ENCODE measurements around the gene S100B. TPM values are rescaled to one million over a fixed set of nuclear protein-coding genes. Genes with fewer than 3 reads are reported as not detected.
A peak's percentile ranks its signal among the peaks of the same experiment; 100 is the strongest.

S100B gene
- total and polyA plus RNA-seq, 2 of the 13 experiments (the other 11 are each of a cell fraction or from before 2014, with no cell fraction given), result not detected

DNA sequence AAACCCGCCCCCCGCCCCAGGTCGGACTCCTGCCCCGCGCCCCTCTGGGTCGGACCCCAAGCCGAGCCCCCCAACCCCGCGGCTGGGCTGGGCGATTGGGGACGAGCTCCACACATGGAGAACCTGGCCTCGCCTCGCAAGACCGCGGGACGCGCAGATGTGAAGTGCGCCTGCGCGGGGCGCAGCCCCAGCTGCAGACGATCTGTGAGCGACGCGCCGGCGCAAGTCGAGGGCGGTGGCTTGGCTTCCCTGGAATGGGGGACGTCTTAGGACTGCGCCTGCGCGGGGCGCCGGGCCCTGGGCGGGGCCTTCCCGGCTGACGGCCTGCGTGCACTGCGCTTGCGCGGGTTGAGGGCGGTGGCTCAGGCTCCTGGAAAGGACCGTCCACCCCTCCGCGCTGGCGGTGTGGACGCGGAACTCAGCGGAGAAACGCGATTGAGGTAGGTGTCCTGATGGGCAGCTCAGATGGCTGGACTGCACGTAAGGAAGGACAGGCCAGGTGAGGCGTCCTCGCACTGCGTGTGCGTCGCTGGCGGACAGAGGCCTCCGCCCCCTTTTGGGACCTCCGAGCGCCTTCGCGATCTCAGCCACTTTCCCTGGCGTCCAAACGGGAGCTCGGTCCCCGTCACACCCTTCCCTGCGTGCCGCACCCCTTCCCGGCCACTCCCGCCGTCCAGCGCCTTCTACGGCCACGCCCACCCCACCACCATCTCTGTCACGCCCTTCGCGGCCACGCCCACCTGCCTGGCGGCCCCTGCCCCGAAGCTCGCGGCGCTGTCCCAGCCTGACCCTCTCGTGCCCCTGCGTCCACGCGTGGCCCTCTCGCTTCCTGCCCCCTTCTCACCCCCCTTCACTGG lies 30.7 kb upstream of the S100B start, which contains the start of gene PRMT2 (continued):
- TF ChIP-seq KLF13 (CRISPR knock-in tag; IDR thresholded peaks at IDR 0.05) (peak; percentile 95; the same call in 1 of the 2 replicates), FOXK1 (CRISPR knock-in tag; IDR thresholded peaks at IDR 0.05; ENCODE audit: borderline replicate concordance, low read depth) (peak; percentile 9; the same call in 1 of the 2 replicates), IRF2 (CRISPR knock-in tag; IDR thresholded peaks at IDR 0.05) (peak; percentile 69; the same call in 1 of the 2 replicates), ZNF747 (CRISPR knock-in tag; IDR thresholded peaks at IDR 0.05; ENCODE audit: borderline replicate concordance) (peak; percentile 39; the same call in 1 of the 2 replicates), ZFX (CRISPR knock-in tag; IDR thresholded peaks at IDR 0.05; ENCODE audit: low read depth) (peak; percentile 90), NR3C1 (CRISPR knock-in tag; IDR thresholded peaks at IDR 0.05) (no peak), ZNF335 (CRISPR knock-in tag; IDR thresholded peaks at IDR 0.05) (0 out of 2 replicates have a peak, but pooled peaks have one; percentile 45), STAT5B (CRISPR knock-in tag; IDR thresholded peaks at IDR 0.05) (no peak), FLYWCH1 (CRISPR knock-in tag; IDR thresholded peaks at IDR 0.05) (no peak), POLR2A (IDR thresholded peaks at IDR 0.05; ENCODE audit: insufficient read depth in 1 of 2, low read depth in 2 of 2, low read length in 2 of 2) (peak; percentile 88 to 96), CCAR2 (optimal IDR thresholded peaks at IDR 0.05; ENCODE audit: low read depth, low read length) (no peak), SNAPC2 (CRISPR knock-in tag; IDR thresholded peaks at IDR 0.05) (peak; percentile 77), MTA1 (CRISPR knock-in tag; IDR thresholded peaks at IDR 0.05; ENCODE audit: borderline replicate concordance) (peak; percentile 94; the same call in 1 of the 2 replicates), EZH2 (conservative IDR thresholded peaks at IDR 0.05; ENCODE audit: low read depth, low read length) (no peak), CHCHD3 (CRISPR knock-in tag; IDR thresholded peaks at IDR 0.05) (no peak), XRCC5 (optimal IDR thresholded peaks at IDR 0.05; ENCODE audit: low read length) (peak; percentile 34), RAD51 (IDR thresholded peaks at IDR 0.05; ENCODE audit: borderline replicate concordance) (no peak), TBP (CRISPR knock-in tag; IDR thresholded peaks at IDR 0.05) (no peak)
- TF ChIP-seq, protein P1, sequence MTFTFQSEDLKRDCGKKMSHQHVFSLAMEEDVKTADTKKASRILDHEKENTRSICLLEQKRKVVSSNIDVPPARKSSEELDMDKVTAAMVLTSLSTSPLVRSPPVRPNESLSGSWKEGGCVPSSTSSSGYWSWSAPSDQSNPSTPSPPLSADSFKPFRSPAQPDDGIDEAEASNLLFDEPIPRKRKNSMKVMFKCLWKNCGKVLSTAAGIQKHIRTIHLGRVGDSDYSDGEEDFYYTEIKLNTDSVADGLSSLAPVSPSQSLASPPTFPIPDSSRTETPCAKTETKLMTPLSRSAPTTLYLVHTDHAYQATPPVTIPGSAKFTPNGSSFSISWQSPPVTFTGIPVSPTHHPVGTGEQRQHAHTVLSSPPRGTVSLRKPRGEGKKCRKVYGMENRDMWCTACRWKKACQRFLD (CRISPR knock-in tag; IDR thresholded peaks at IDR 0.05; ENCODE audit: borderline replicate concordance), result 0 out of 2 replicates have a peak, but pooled peaks have one; percentile 53
- TF ChIP-seq, protein P2, sequence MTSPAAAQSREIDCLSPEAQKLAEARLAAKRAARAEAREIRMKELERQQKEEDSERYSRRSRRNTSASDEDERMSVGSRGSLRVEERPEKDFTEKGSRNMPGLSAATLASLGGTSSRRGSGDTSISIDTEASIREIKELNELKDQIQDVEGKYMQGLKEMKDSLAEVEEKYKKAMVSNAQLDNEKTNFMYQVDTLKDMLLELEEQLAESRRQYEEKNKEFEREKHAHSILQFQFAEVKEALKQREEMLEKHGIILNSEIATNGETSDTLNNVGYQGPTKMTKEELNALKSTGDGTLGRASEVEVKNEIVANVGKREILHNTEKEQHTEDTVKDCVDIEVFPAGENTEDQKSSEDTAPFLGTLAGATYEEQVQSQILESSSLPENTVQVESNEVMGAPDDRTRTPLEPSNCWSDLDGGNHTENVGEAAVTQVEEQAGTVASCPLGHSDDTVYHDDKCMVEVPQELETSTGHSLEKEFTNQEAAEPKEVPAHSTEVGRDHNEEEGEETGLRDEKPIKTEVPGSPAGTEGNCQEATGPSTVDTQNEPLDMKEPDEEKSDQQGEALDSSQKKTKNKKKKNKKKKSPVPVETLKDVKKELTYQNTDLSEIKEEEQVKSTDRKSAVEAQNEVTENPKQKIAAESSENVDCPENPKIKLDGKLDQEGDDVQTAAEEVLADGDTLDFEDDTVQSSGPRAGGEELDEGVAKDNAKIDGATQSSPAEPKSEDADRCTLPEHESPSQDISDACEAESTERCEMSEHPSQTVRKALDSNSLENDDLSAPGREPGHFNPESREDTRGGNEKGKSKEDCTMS (CRISPR knock-in tag; conservative IDR thresholded peaks at IDR 0.05), result no peak
- TF ChIP-seq, protein P3, sequence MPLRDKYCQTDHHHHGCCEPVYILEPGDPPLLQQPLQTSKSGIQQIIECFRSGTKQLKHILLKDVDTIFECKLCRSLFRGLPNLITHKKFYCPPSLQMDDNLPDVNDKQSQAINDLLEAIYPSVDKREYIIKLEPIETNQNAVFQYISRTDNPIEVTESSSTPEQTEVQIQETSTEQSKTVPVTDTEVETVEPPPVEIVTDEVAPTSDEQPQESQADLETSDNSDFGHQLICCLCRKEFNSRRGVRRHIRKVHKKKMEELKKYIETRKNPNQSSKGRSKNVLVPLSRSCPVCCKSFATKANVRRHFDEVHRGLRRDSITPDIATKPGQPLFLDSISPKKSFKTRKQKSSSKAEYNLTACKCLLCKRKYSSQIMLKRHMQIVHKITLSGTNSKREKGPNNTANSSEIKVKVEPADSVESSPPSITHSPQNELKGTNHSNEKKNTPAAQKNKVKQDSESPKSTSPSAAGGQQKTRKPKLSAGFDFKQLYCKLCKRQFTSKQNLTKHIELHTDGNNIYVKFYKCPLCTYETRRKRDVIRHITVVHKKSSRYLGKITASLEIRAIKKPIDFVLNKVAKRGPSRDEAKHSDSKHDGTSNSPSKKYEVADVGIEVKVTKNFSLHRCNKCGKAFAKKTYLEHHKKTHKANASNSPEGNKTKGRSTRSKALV (CRISPR knock-in tag; IDR thresholded peaks at IDR 0.05), result no peak
- TF ChIP-seq, protein P4, sequence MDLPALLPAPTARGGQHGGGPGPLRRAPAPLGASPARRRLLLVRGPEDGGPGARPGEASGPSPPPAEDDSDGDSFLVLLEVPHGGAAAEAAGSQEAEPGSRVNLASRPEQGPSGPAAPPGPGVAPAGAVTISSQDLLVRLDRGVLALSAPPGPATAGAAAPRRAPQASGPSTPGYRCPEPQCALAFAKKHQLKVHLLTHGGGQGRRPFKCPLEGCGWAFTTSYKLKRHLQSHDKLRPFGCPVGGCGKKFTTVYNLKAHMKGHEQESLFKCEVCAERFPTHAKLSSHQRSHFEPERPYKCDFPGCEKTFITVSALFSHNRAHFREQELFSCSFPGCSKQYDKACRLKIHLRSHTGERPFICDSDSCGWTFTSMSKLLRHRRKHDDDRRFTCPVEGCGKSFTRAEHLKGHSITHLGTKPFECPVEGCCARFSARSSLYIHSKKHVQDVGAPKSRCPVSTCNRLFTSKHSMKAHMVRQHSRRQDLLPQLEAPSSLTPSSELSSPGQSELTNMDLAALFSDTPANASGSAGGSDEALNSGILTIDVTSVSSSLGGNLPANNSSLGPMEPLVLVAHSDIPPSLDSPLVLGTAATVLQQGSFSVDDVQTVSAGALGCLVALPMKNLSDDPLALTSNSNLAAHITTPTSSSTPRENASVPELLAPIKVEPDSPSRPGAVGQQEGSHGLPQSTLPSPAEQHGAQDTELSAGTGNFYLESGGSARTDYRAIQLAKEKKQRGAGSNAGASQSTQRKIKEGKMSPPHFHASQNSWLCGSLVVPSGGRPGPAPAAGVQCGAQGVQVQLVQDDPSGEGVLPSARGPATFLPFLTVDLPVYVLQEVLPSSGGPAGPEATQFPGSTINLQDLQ (CRISPR knock-in tag; IDR thresholded peaks at IDR 0.05), result no peak

Measured in HepG2 (cell line).